GM06990 (cell line): ENCODE results near the gene PITPNM3.

Source experiments
- DNase-seq: peaks from one replicate; pipeline ENCODE4 v3.0.0-alpha.2; 2011; ENCODE audit not compliant: insufficient read length; ENCODE audit errors: extremely low read depth
- H3K27me3 ChIP-seq: replicated peaks from 2 replicates; pipeline ENCODE4 v1.6.0; 2011; ENCODE audit warnings: low read length; ENCODE audit not compliant: control insufficient read depth, insufficient read depth
- H3K36me3 ChIP-seq: 2 replicates; pipeline ENCODE4 v1.5.1; 2011; ENCODE audit warnings: low read length; ENCODE audit not compliant: control insufficient read depth, insufficient read depth
- H3K4me3 ChIP-seq: replicated peaks from 2 replicates; pipeline ENCODE4 v1.5.1; 2011; ENCODE audit warnings: low read depth, mild to moderate bottlenecking, control low read depth, low read length
- TF ChIP-seq, protein P1 (sequence below): IDR thresholded peaks from 2 replicates; pipeline ENCODE4 v1.5.1; 2011; ENCODE audit warnings: low read length, control low read depth, mild to moderate bottlenecking, inconsistent platforms; ENCODE audit not compliant: insufficient read depth, poor library complexity, severe bottlenecking

PITPNM3 gene

GRCh38 chr17:6549384-6550036 is 6.8 kb downstream of the PITPNM3 start:
- no peak for DNase-seq

DNA sequence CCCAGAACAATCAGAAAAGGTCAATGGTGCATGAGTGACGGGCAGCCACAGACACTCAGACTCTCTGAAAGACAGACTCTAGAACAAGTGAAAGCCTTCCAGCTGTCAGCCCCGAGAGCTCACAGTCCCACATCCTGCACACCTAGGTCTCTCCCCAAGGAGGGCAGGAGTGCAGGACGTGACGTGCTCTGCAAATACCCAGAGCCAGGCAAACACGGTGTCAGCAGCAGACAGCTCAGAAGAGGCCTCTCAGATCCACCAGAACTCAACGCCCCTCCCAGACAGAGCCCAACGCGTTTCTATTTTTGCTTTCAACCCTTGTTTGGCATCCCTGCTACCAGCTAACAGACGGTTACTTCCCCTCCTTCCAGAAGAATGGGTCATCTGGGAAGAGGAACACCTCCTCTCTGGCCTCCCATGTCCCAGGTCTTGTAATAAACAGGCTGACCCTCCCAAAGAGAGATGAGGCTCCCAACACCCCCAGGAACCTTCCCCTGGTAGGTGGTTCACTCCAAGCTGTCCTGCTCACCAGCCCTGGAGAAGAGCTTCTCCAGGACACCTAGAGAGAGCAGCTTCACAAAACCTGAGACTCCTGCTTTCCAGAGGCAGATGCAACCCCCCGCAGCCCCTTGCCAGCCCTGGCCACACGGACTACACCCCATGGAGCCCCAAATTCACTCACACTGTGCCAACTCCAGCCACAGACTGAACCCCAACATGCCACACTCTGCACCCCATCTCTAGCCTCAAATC is 7.6 kb downstream of the PITPNM3 start:
- no peak for DNase-seq
- Histone ChIP-seq H3K36me3 (no peaks in the 10 kb centered on the region), H3K27me3 (peaks cover 1% of the 10 kb centered on the region), H3K4me3 (no peak overlapping the region)
- TF ChIP-seq, protein P1, sequence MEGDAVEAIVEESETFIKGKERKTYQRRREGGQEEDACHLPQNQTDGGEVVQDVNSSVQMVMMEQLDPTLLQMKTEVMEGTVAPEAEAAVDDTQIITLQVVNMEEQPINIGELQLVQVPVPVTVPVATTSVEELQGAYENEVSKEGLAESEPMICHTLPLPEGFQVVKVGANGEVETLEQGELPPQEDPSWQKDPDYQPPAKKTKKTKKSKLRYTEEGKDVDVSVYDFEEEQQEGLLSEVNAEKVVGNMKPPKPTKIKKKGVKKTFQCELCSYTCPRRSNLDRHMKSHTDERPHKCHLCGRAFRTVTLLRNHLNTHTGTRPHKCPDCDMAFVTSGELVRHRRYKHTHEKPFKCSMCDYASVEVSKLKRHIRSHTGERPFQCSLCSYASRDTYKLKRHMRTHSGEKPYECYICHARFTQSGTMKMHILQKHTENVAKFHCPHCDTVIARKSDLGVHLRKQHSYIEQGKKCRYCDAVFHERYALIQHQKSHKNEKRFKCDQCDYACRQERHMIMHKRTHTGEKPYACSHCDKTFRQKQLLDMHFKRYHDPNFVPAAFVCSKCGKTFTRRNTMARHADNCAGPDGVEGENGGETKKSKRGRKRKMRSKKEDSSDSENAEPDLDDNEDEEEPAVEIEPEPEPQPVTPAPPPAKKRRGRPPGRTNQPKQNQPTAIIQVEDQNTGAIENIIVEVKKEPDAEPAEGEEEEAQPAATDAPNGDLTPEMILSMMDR: no peak

More at GRCh38 chr17:6549384-6550036, 6.8 kb downstream of the PITPNM3 start:
- no peak overlapping the region for H3K4me3 ChIP-seq
- H3K36me3 ChIP-seq: no peaks in the 10 kb centered on the region
- TF ChIP-seq, protein P1: no peak
- H3K27me3 ChIP-seq: peaks cover 4% of the 10 kb centered on the region

DNA sequence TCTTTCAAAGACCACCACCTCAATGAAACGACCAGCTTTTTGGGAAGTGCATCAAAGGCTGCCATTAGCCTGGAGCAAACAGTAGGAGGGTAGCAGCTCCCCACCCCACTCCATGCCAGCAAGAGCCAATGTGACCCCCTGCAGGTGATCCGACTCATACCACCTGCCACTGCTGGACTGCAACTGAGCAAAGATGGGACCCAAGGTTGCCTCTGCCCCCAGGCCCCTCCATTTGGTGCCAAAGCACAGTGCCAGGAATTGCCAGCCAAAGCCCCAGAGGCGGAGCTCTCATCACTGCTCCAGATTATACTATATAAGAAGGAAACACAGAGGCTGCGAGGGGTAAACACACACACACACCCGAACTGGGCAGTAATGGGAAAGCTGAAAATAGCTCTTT is 8.3 kb downstream of the PITPNM3 start:
- peaks cover 1% of the 10 kb centered on the region for H3K27me3 ChIP-seq
- no peaks in the 10 kb centered on the region for H3K36me3 ChIP-seq
- no peak overlapping the region for H3K4me3 ChIP-seq
- DNase-seq: no peak
- TF ChIP-seq, protein P1: no peak

DNA sequence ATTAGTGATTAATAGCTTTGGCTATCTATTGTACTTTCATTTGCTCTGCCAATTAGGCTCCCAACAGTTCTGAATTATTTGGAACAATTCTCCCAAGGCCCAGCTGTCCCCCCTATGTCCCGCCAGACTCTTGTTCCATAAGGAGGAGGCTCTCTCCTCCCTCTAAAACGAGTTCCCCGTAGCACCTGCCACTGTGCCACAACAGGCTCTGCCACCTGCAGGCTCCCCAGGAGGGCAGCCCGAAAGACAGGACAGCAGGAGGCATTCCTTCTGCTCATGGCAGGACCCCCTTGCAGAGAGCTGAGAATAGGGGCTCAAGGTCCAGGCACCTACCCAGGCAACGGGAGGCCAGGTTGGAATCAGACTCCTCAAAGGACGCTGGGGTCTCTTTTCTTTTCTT is 9.0 kb downstream of the PITPNM3 start:
- TF ChIP-seq, protein P1: no peak
- Histone ChIP-seq H3K36me3 (no peaks in the 10 kb centered on the region), H3K4me3 (no peak overlapping the region), H3K27me3 (peaks cover under 1% of the 10 kb centered on the region)
- DNase-seq: no peak

GRCh38 chr17:6546069-6546718 is 10.2 kb downstream of the PITPNM3 start:
- TF ChIP-seq, protein P1: no peak
- H3K27me3 ChIP-seq: no peaks in the 10 kb centered on the region; the same call in 1 of the 2 replicates
- DNase-seq: no peak
- H3K4me3 ChIP-seq: no peak overlapping the region
- H3K36me3 ChIP-seq: no peaks in the 10 kb centered on the region
